GM06990 (cell line): ENCODE data around the gene MYO7B.
"Not testable (repeated sequence)": the region's sequence is repeated elsewhere in the genome, so short reads cannot be mapped to it uniquely, and the experiment has no call there.

ENCODE experiments used
- DNase-seq: peaks from one replicate; pipeline ENCODE4 v3.0.0-alpha.2; 2011; ENCODE audit not compliant: insufficient read length; ENCODE audit errors: extremely low read depth
- H3K27me3 ChIP-seq: replicated peaks from 2 replicates; pipeline ENCODE4 v1.6.0; 2011; ENCODE audit warnings: low read length; ENCODE audit not compliant: control insufficient read depth, insufficient read depth
- H3K36me3 ChIP-seq: 2 replicates; pipeline ENCODE4 v1.5.1; 2011; ENCODE audit warnings: low read length; ENCODE audit not compliant: control insufficient read depth, insufficient read depth
- H3K4me3 ChIP-seq: replicated peaks from 2 replicates; pipeline ENCODE4 v1.5.1; 2011; ENCODE audit warnings: low read depth, mild to moderate bottlenecking, control low read depth, low read length
- CTCF ChIP-seq: IDR thresholded peaks from 2 replicates; pipeline ENCODE4 v1.5.1; 2011; ENCODE audit warnings: low read length, control low read depth, mild to moderate bottlenecking, inconsistent platforms; ENCODE audit not compliant: insufficient read depth, poor library complexity, severe bottlenecking

MYO7B gene

DNA sequence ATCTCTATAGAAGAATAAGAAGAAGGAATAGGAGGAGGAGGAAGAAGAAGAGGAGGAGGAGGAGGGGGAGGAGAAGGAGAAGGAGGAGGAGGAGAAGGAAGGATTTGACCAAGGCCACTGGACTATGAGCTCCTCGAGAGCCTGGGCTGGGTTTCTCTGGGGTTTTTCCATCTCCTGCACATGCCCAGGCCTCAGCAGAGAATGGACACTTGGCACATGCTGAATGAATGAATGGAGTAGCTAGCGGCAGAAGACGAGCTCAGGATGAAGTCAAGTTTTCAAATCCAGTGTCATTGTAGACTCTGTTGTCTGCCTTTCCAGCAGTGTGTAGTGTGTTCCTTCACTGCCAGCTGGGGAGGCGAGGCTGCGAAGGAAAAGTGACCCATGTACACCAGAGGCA lies 2.2 kb downstream of the MYO7B start:
- TF ChIP-seq CTCF = no peak
- no peak overlapping the region for H3K4me3 ChIP-seq
- no peaks in the 10 kb centered on the region; the same call in 1 of the 2 replicates for H3K27me3 ChIP-seq
- DNase-seq = no peak
- H3K36me3 ChIP-seq = no peaks in the 10 kb centered on the region

DNA sequence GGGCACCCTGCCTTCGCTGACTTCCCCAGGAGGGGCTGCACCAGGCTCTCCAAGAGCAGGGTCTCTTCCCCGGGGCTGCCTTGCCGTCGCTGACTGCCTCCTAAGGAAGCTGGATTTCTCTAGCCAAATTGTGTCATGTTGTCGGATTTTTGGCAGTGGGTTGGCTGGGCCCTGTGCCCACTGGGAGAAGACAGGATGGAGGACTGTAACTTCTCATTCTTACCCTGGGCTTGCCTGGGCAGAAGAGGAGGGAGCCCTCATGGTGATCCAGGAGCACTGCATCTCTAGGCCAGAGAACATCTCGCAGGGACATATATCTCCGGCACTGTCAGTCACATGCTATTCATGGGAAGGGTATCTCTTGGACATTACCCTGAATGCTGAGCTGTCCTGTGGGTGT lies 6.3 kb downstream of the MYO7B start:
- H3K4me3 ChIP-seq = no peak overlapping the region
- no peak for TF ChIP-seq CTCF
- DNase-seq = no peak
- H3K27me3 ChIP-seq = no peaks in the 10 kb centered on the region; the same call in none of the 2 replicates
- no peaks in the 10 kb centered on the region for H3K36me3 ChIP-seq

- H3K36me3 ChIP-seq = no peaks in the 10 kb centered on the region
- no peak for DNase-seq
- TF ChIP-seq CTCF = no peak
- H3K4me3 ChIP-seq = no peak overlapping the region
- no peaks in the 10 kb centered on the region; the same call in none of the 2 replicates for H3K27me3 ChIP-seq
Observed at GRCh38 chr2:127542231-127542630, 6.7 kb downstream of the MYO7B start.

DNA sequence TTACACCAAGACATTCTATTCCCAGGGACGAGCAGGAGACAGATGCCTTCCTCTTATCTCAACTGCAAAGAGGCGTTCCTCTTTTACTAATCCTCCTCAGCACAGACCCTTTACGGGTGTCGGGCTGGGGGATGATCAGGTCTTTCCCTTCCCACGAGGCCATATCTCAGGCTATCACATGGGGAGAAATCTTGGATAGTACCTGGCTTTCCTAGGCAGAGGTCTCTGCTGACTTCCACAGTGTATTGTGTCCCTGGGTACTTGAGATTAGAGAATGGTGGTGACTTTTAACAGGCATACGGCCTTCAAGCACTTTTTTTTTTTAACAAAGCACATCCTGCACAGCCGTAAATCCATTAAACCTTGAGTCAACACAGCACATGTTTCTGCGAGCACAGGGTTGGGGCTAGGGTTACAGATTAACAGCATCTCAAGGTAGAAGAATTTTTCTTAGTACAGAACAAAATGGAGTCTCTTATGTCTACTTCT lies 7.6 kb downstream of the MYO7B start:
- not testable (repeated sequence) for H3K4me3 ChIP-seq, DNase-seq, H3K27me3 ChIP-seq, H3K36me3 ChIP-seq

GRCh38 chr2:127545189-127545588 lies 9.7 kb downstream of the MYO7B start:
- Histone ChIP-seq H3K4me3 (no peak overlapping the region), H3K27me3 (no peaks in the 10 kb centered on the region; the same call in none of the 2 replicates), H3K36me3 (no peaks in the 10 kb centered on the region)
- no peak for TF ChIP-seq CTCF
- no peak for DNase-seq

GRCh38 chr2:127545796-127546195 lies 10.3 kb downstream of the MYO7B start:
- no peak for TF ChIP-seq CTCF
- no peak overlapping the region for H3K4me3 ChIP-seq
- no peaks in the 10 kb centered on the region for H3K36me3 ChIP-seq
- no peaks in the 10 kb centered on the region; the same call in none of the 2 replicates for H3K27me3 ChIP-seq
- DNase-seq = no peak
